IgD-negative memory B cell (primary cell): Measurements from ENCODE around the gene MYBPH. TPM values are rescaled to one million over a fixed set of nuclear protein-coding genes. Genes with fewer than 3 reads are reported as not detected.
A peak's percentile ranks its signal among the peaks of the same experiment; 100 is the strongest.

Experiments used
- H3K27ac Mint-ChIP-seq, 3 donors: one replicate each; pipeline ENCODE4 v1.8.0; 2020 to 2022; ENCODE audit warnings: mild to moderate bottlenecking in 3 of 3, mixed read lengths in 3 of 3, moderate library complexity in 1 of 3
- H3K27me3 Mint-ChIP-seq: one replicate; pipeline ENCODE4 v1.8.0; 2021; ENCODE audit warnings: mixed read lengths
- H3K36me3 Mint-ChIP-seq: one replicate; pipeline ENCODE4 v1.8.0; 2020; ENCODE audit warnings: mild to moderate bottlenecking, mixed read lengths
- H3K4me1 Mint-ChIP-seq, 3 donors: one replicate each; pipeline ENCODE4 v1.8.0; 2020 to 2022; ENCODE audit warnings: mixed read lengths in 3 of 3, mild to moderate bottlenecking in 1 of 3
- H3K4me3 Mint-ChIP-seq, 4 donors: one replicate each; pipeline ENCODE4 v1.8.0; 2020 to 2022; ENCODE audit warnings: mild to moderate bottlenecking in 4 of 4, mixed read lengths in 4 of 4, moderate library complexity in 3 of 4
- H3K9me3 Mint-ChIP-seq, 3 donors: one replicate each; pipeline ENCODE4 v1.8.0; 2020 to 2021; ENCODE audit warnings: mixed read lengths in 3 of 3, mild to moderate bottlenecking in 1 of 3
- polyA plus RNA-seq: library from polyadenylated mRNA; unstranded; fragments of 300-500 nt; fragmentation: Illumina TruSeq; gene quantifications from one replicate; pipeline ENCODE4 v1.2.3, GENCODE V29; 2021

MYBPH gene, protein sequence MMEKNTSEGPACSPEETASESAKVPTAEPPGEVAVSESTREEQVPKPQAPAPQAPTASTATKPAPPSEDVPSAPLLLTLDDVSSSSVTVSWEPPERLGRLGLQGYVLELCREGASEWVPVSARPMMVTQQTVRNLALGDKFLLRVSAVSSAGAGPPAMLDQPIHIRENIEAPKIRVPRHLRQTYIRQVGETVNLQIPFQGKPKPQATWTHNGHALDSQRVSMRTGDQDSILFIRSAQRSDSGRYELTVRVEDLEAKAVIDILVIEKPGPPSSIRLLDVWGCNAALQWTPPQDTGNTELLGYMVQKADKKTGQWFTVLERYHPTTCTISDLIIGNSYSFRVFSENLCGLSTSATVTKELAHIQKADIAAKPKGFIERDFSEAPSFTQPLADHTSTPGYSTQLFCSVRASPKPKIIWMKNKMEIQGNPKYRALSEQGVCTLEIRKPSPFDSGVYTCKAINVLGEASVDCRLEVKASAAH
- not detected for polyA plus RNA-seq

DNA sequence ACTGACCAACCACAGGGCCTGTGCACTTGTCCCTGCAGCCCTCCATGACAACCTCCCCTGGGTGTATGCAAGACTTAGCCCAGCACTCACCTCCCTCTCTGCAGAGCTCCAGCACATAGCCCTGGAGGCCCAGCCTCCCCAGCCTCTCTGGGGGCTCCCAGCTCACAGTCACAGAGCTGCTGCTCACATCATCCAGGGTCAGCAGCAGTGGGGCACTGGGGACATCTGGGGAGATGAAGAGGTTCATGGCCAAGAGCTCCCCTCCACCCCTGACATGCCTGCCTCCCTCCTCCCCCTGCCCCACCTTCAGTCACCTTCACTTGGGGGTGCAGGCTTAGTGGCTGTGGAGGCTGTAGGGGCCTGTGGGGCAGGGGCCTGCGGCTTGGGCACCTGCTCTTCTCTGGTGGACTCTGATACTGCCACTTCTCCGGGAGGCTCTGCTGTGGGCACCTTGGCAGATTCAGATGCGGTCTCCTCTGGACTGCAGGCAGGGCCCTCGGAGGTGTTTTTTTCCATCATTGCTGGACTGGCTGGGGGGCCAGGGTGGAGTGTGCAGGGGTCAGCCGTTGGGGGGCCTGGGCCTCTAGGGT lies at the start of gene MYBPH:
Gene MYBPH (minus strand): TSS at position 590 of the 590 bp plus-strand sequence. CDS start 71 bp downstream, at position 519.
- Mint-ChIP-seq H3K27ac (no peak within 1 kb of the TSS), H3K36me3 (no peaks in the 10 kb centered on the region), H3K9me3 (no peaks in the 10 kb centered on the region), H3K4me3 (no peak within 1 kb of the TSS), H3K27me3 (peaks cover 9% of the 10 kb centered on the region), H3K4me1 (peaks cover 0 to 3% (median 0%) of the 10 kb centered on the region in 3 donors)

DNA sequence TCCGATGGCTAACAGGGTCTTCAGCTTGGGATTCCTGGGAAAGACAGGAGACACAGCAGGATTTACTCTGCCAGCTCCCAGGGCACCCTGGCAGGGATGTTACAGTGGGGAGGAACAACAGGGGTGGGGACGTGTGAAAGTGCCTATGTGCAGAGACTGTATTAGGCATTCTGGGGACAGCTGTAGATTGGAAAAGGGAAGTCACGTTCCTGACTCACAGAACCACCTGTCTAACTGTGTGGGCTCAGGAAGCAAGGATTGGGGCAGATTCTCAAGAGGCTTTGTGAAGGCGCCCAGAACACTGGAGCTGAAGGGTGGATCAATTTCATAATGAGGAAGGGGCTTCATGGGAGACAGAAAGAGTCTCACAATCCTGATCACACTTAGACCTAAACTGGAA lies 49.4 kb upstream of the MYBPH start:
- H3K27me3 Mint-ChIP-seq: peaks cover 3% of the 10 kb centered on the region
- H3K27ac Mint-ChIP-seq: no peak overlapping the region
- peaks cover 5% of the 10 kb centered on the region for H3K36me3 Mint-ChIP-seq
- peaks cover 0 to 3% (median 0%) of the 10 kb centered on the region in 3 donors for H3K9me3 Mint-ChIP-seq
- H3K4me1 Mint-ChIP-seq: no peaks in the 10 kb centered on the region
- H3K4me3 Mint-ChIP-seq: no peak overlapping the region

DNA sequence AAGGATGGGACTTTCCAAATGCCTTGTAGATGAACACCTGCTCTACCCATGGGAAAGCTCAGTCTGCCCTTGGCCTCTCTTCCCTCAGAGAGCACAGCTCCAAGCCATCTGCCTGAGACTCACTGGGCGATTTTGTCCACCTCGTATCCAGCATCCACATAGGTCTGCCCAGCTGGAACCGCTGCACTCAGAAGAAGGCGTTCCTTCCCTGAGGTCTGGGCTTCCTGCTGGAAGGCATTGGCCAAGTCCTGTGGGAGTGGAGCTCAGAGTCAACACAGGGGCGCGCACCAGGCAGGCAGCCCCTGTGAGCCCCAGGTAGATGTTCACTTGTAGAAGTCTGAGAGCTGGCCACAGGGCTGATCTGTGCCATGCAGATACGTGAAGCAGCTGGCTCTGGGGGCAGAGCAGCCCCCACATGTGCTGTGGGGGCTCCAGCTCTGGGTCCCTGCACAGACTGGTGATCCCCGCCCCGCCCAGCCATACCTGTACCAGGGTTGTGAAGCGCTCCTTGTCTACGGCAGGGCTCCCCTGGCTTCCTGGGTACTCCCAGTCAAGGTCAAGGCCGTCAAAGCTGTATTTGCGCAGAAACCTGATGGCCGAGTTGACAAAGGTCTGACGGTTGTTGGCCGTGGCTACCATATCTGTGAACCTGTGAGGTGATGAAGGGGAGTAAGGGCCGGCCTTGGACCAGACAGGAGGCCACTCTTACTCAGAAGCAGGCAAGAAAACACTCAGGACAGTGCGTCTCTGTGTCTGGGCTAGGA lies 47.6 kb upstream of the MYBPH start:
- Mint-ChIP-seq H3K36me3 (peaks cover 5% of the 10 kb centered on the region), H3K4me3 (no peak overlapping the region), H3K27me3 (peaks cover 3% of the 10 kb centered on the region), H3K4me1 (no peaks in the 10 kb centered on the region), H3K9me3 (no peaks in the 10 kb centered on the region), H3K27ac (no peak overlapping the region)

DNA sequence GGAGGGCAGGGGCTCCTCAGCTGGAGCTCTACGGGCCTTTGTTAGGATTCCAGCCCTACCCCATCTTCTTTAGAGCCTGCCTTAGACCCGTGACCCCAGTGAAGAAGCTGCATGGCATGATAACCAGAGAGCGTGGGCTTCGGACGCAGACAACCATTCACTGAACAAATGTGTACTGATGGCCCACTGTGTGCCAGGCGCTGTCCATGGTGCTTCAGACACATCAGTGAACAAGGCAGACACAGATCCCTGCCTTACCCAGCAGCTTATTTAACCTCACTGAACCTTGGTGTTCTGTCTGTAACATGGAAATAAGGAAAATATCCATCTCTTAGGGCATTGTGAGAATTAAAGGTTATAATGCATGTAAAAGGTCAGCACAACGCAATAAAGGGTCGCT lies 44.3 kb upstream of the MYBPH start:
- peaks cover 2% of the 10 kb centered on the region for H3K36me3 Mint-ChIP-seq
- peaks cover 2% of the 10 kb centered on the region for H3K27me3 Mint-ChIP-seq
- no peak overlapping the region for H3K4me3 Mint-ChIP-seq
- H3K4me1 Mint-ChIP-seq: peaks cover 0 to 6% (median 0%) of the 10 kb centered on the region in 3 donors
- no peaks in the 10 kb centered on the region for H3K9me3 Mint-ChIP-seq
- H3K27ac Mint-ChIP-seq: no peak overlapping the region

DNA sequence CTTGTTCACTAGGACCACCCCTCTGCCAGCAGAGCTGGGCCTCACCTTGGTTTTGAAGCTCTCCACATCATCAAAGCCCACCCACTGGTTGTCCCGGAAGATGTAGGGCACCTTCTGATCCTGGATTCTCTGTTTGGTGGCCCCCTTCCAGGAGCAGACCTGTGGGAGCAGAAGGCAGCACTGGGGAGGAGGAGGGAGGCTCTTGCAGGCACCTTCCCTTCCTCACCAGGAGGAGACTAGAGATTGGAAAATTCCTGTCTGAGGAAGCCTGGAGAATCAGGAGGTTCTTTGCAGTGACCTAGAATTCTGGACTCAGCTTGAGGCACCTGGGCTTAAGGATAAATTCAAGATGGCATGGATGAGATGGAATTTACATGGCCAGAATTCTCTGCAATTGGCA lies 43.5 kb upstream of the MYBPH start:
- Mint-ChIP-seq H3K36me3 (peaks cover 2% of the 10 kb centered on the region), H3K4me1 (peaks cover 0 to 6% (median 0%) of the 10 kb centered on the region in 3 donors), H3K4me3 (no peak overlapping the region), H3K27ac (no peak overlapping the region), H3K9me3 (no peaks in the 10 kb centered on the region), H3K27me3 (peaks cover 2% of the 10 kb centered on the region)

DNA sequence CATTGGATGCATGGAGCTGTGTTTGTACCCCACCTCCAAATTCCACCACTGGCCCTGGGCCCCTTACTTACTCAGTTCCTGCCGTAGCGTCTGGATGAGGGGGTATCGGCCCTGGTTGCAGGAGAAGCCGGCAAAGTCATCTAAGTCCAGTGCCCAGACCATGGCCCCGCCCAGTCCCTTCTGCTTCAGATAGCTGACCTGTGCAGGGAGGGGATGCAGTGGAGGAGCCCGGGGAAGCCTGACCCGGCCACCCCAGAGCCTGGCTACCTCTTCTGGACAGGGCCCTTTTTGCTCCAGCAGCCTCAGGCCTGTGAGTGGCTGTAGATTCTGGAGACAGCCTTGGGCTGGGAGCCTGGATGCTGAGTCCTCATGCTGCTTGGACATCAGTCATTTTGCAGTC lies 42.0 kb upstream of the MYBPH start:
- peak overlapping the region in 1 of 3 donors; percentile 40 for H3K27ac Mint-ChIP-seq
- peaks cover 2% of the 10 kb centered on the region for H3K27me3 Mint-ChIP-seq
- H3K4me1 Mint-ChIP-seq: peaks cover 0 to 6% (median 0%) of the 10 kb centered on the region in 3 donors
- peaks cover 2% of the 10 kb centered on the region for H3K36me3 Mint-ChIP-seq
- H3K4me3 Mint-ChIP-seq: no peak overlapping the region
- H3K9me3 Mint-ChIP-seq: no peaks in the 10 kb centered on the region

DNA sequence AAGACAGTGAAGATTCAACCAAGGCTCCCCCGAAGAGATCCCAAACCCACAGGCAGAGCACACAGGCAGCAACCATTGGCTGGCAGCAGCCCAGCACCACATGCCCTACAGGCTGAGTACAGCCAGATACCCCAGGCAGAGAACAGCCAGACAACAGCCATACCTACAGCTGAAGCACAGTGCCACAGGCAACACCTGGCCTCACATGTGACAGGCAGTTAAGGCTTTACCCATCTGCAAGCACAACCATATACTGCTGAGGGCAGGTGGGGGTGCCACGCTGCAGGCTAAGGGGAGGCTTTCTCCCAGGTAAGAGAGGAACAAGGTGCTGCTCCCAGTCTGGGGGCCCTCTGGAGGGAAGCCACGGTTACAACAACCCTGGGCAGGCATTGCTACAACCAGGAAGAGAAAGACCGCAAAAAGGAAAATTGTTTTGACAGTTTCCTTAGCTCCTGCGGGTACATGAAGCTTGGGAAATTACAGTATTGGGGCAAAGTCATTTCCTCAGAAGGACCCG lies 41.6 kb upstream of the MYBPH start:
- Mint-ChIP-seq H3K36me3 (peaks cover 2% of the 10 kb centered on the region), H3K4me1 (peaks cover 0 to 6% (median 0%) of the 10 kb centered on the region in 3 donors), H3K27me3 (peaks cover 2% of the 10 kb centered on the region), H3K9me3 (no peaks in the 10 kb centered on the region), H3K27ac (peak overlapping the region in 1 of 3 donors; percentile 44), H3K4me3 (no peak overlapping the region)

DNA sequence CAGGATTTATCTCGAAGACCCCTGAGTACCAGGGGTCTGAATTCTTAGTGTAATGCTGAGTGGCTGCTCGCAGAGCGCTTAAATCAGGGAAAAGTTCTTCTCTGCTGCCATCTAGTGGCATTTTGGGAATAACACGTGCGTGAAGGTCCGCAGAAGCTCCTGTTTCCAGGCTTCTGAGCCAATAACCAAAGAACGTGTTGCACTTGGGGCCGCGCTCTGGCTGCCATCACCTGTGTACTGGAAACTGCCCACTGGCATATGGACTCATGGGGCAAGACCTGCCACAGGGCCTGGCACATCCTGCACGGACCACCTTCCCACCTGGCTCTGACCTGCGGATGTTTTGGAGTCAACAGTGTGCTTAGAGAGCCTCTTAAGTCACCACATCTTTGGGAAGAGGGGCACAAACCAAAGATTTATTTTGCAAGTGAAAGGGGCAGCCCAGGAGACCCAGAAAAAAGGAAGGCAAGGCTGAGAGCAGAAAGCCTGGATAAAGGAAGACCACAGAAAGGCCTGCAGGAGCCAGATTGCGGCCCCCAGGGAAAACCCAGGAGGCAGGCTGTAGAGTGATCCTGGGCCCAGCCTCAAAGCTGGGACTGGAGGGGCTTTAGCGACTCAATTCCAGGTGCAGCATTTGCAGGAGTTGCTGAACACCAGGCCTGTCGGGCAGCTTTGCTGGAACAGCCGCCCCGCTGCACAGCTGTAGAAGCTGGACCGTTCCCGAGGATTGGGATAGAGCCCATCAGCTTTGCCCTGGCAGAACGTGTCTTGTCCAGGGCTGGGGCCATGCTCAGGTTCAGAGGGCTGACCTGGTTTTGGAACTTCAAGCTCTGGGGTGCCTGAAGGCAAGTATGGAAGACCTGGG lies 40.9 kb upstream of the MYBPH start:
- H3K27me3 Mint-ChIP-seq: peaks cover 2% of the 10 kb centered on the region
- peak overlapping the region in 1 of 3 donors; percentile 44 for H3K27ac Mint-ChIP-seq
- H3K36me3 Mint-ChIP-seq: peaks cover 2% of the 10 kb centered on the region
- no peaks in the 10 kb centered on the region for H3K9me3 Mint-ChIP-seq
- peaks cover 0 to 6% (median 0%) of the 10 kb centered on the region in 3 donors for H3K4me1 Mint-ChIP-seq
- H3K4me3 Mint-ChIP-seq: no peak overlapping the region

DNA sequence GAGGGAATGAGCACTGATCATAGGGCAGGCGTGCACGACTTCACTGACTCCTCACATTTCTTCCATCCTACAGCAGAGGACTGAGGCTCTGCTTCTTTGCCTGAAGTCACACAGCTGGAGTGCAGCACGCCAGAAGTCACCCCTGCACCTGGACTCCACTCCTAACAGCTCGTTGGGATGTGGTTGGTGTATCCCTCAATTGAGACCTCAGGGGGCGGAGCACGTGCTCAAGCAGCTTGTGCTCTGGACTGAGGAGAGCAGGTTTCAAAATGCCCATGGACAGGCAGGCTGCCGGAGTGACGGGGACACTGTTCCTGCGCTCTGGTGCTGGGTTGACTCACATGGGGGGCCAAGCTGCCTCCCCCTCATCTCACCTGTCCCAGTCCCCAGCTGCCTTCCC lies 39.9 kb upstream of the MYBPH start:
- no peaks in the 10 kb centered on the region for H3K9me3 Mint-ChIP-seq
- H3K4me1 Mint-ChIP-seq: peaks cover 0 to 6% (median 0%) of the 10 kb centered on the region in 3 donors
- H3K36me3 Mint-ChIP-seq: peaks cover 2% of the 10 kb centered on the region
- no peak overlapping the region for H3K27ac Mint-ChIP-seq
- H3K27me3 Mint-ChIP-seq: peaks cover 2% of the 10 kb centered on the region
- no peak overlapping the region for H3K4me3 Mint-ChIP-seq

DNA sequence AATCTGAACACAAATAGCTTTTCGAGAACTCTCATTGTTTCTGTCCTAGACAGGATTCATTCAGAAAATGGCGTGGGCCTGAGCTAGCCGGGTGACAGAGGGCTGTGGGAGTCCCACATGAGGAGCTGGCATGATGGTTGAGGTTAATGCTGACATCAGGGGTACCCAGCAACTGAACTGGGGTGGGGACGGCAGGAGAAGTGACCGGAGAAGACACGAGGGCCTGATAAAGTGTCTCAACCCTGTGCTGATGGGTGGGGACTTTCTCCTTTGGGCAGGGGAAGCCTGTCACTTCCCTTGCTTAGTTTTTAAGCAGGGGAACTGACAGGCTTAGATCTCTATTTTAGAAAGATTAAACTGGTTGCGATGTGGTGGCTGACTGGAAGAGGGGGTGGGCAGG lies 39.2 kb upstream of the MYBPH start:
- Mint-ChIP-seq H3K4me3 (no peak overlapping the region), H3K4me1 (peaks cover 0 to 6% (median 0%) of the 10 kb centered on the region in 3 donors), H3K36me3 (no peaks in the 10 kb centered on the region), H3K27ac (no peak overlapping the region), H3K9me3 (peaks cover 0 to 2% (median 0%) of the 10 kb centered on the region in 3 donors), H3K27me3 (peaks cover 2% of the 10 kb centered on the region)

DNA sequence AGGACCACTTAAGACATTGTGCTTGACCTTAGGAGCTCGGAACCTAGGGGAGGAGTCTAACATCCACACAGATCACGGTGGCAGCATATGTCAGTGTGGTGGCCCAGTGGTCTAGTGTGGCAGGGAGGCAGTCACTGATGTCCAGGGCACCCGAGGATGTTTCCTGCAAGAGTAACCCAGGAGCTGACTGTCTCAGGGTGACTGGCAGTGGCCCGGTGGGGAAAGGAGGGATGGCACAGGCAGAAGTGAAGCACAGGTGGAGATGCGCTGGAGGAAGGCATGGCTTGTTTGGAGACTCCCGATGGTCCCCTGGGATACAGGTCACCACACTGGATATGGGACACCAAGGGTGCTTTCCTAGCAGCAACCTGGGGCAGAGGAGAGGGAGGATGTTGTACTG lies 37.5 kb upstream of the MYBPH start:
- peaks cover 2% of the 10 kb centered on the region for H3K27me3 Mint-ChIP-seq
- H3K4me3 Mint-ChIP-seq: no peak overlapping the region
- no peak overlapping the region for H3K27ac Mint-ChIP-seq
- no peaks in the 10 kb centered on the region for H3K36me3 Mint-ChIP-seq
- peaks cover 0 to 3% (median 0%) of the 10 kb centered on the region in 3 donors for H3K9me3 Mint-ChIP-seq
- peaks cover 0 to 6% (median 0%) of the 10 kb centered on the region in 3 donors for H3K4me1 Mint-ChIP-seq

DNA sequence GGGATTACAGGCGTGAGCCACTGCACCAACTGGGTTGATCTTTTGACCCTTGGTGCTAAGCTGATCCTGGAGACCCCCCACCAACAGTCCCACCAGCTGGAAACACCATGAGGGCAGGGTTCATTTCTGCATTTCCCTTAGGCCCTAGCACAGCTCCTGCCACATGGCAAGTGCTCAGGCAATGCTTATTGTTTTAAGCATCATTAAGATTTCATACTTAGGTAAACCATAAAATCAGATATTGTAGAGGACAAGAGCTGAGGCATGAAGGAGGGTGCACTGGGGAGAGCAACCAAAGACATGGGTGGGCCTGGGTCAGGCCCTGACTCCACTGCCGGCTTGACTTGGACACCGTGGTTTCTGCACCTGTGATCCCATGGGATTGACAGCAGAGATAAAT lies 36.2 kb upstream of the MYBPH start:
- Mint-ChIP-seq H3K36me3 (no peaks in the 10 kb centered on the region), H3K4me3 (no peak overlapping the region), H3K27ac (no peak overlapping the region), H3K4me1 (peaks cover 0 to 6% (median 0%) of the 10 kb centered on the region in 3 donors), H3K9me3 (peaks cover 0 to 3% (median 0%) of the 10 kb centered on the region in 3 donors), H3K27me3 (peaks cover under 1% of the 10 kb centered on the region)

DNA sequence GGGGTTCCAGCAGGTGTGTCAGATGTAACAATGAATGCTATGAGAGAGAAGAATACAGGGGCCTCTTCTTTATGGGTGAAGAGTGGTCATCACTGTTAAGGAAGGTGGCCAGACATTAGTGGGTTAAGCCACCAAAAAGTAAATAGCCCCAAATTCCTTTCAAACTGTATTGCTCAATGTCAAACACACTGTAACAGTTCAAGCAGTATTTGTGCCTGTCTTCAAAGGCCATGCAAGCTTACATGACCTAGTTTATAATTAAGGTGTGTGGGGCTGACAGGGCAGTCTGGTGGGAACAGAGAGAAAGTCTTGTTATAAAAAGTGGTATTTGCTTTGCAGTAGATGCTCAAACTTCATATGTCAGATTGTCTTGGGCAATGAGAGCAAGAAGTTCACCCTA lies 35.4 kb upstream of the MYBPH start:
- no peak overlapping the region for H3K4me3 Mint-ChIP-seq
- H3K36me3 Mint-ChIP-seq: no peaks in the 10 kb centered on the region
- peak overlapping the region in 1 of 3 donors; percentile 18 for H3K27ac Mint-ChIP-seq
- peaks cover 0 to 3% (median 0%) of the 10 kb centered on the region in 3 donors for H3K9me3 Mint-ChIP-seq
- no peaks in the 10 kb centered on the region for H3K27me3 Mint-ChIP-seq
- peaks cover 0 to 4% (median 0%) of the 10 kb centered on the region in 3 donors for H3K4me1 Mint-ChIP-seq

DNA sequence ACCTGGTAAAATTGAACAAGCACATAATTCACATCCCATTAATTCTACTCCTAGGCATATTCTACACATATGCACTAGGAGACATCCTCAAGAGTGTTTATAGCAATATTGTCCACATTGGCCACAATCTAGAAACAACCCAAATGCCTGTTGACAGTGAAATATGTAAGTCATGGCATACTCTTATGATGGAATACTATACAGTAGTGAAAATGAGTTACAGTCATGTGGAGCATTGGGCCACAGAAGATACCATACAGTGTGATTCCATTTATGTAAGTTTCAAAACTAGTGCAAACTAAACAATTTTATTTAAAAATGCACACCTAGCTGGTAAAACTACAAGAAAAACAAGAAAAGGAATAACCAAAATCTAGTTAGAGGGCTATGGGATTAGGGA lies 34.7 kb upstream of the MYBPH start:
- no peaks in the 10 kb centered on the region for H3K36me3 Mint-ChIP-seq
- peaks cover 0 to 4% (median 0%) of the 10 kb centered on the region in 3 donors for H3K4me1 Mint-ChIP-seq
- H3K9me3 Mint-ChIP-seq: peaks cover 0 to 3% (median 0%) of the 10 kb centered on the region in 3 donors
- no peak overlapping the region for H3K27ac Mint-ChIP-seq
- no peaks in the 10 kb centered on the region for H3K27me3 Mint-ChIP-seq
- H3K4me3 Mint-ChIP-seq: no peak overlapping the region
